Neutrophil (primary cell): Measurements from ENCODE around the gene SLC34A3.

Experiments
- H3K27ac ChIP-seq: fragments of 200-600 bp; sonication (generic); 2 replicates; pipeline ENCODE4 v1.5.1; 2016; ENCODE audit warnings: mild to moderate bottlenecking, moderate library complexity
- H3K27me3 ChIP-seq: fragments of 200-600 bp; sonication (generic); 2 replicates; pipeline ENCODE4 v1.6.0; 2016; ENCODE audit warnings: mild to moderate bottlenecking
- H3K36me3 ChIP-seq: fragments of 200-600 bp; sonication (generic); 2 replicates; pipeline ENCODE4 v1.5.1; 2017
- H3K4me1 ChIP-seq, 2 experiments: fragments of 200-600 bp in 1 of 2; sonication (generic) in 1 of 2; 1 replicate in 1 of 2; 2 replicates in 1 of 2; pipeline versions ENCODE4 v1.5.1 to v1.6.1; 2013 to 2016; ENCODE audit warnings: low read depth in 1 of 2, low read length in 1 of 2, mild to moderate bottlenecking in 1 of 2, moderate library complexity in 1 of 2; ENCODE audit not compliant: control insufficient read depth in 1 of 2, insufficient read depth in 1 of 2
- H3K4me3 ChIP-seq, 2 experiments: fragments of 200-600 bp in 1 of 2; sonication (generic) in 1 of 2; 1 replicate in 1 of 2; 2 replicates in 1 of 2; pipeline ENCODE4 v1.5.1; 2013 to 2016; ENCODE audit warnings: low read depth in 1 of 2, low read length in 1 of 2, mild to moderate bottlenecking in 1 of 2, moderate library complexity in 1 of 2
- H3K9me3 ChIP-seq: fragments of 200-600 bp; sonication (generic); 2 replicates; pipeline ENCODE4 v1.5.1; 2016
- TF ChIP-seq, protein P1 (sequence below): fragments of 200-600 bp; sonication (generic); IDR thresholded peaks from 2 replicates; pipeline ENCODE4 v1.5.1; 2016; ENCODE audit warnings: antibody characterized with exemption

SLC34A3 gene

DNA sequence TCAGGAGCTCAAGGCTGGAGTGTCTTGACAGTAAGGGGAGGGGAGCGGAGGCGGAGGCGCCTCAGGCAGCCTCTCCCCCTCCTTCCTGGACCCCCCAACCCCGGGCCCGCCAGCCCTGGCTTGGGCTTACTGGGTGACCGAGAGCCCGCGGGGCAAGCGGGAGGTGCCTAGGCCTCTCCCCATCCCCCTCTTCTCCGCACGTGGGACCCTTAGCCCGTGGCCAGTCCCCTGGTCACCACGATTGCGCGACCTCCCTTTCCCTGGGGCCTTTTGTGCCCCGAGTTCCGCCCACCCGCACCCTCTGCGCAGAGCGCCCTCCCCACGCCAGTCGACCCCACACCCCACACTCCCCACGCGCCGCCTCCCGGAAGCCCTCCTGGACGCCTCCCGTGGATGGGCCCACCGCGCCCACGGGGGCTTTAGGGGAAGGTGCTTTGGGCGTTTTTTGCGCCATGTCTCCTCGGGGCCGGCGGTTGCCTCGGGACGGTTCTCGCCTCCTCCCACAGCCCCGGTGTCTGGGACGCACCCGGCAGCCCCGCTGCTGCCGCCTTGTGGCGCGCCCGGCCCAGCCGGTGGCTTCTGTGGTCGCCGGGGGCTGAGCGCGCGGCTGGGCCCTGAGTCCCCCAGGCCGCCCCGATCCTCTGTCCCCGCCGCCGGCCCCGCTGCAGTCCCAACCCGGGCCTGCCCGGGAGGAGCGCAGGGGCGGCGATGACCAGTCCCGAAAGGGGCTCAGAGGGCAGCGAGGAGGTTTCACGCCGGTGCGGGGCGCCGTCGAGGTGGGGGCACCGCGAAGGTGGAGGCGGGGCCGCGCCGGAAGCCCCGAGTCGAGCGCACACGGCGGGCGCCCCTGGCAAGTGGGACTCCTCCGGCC, 50.0 kb downstream of the SLC34A3 start:
- Histone ChIP-seq H3K27me3 (no peaks in the 10 kb centered on the region), H3K4me3 (no peak overlapping the region), H3K36me3 (peaks cover 56% of the 10 kb centered on the region), H3K4me1 (peaks cover 15 to 22% of the 10 kb centered on the region in 2 experiments), H3K27ac (no peak overlapping the region), H3K9me3 (no peaks in the 10 kb centered on the region)
- TF ChIP-seq, protein P1, sequence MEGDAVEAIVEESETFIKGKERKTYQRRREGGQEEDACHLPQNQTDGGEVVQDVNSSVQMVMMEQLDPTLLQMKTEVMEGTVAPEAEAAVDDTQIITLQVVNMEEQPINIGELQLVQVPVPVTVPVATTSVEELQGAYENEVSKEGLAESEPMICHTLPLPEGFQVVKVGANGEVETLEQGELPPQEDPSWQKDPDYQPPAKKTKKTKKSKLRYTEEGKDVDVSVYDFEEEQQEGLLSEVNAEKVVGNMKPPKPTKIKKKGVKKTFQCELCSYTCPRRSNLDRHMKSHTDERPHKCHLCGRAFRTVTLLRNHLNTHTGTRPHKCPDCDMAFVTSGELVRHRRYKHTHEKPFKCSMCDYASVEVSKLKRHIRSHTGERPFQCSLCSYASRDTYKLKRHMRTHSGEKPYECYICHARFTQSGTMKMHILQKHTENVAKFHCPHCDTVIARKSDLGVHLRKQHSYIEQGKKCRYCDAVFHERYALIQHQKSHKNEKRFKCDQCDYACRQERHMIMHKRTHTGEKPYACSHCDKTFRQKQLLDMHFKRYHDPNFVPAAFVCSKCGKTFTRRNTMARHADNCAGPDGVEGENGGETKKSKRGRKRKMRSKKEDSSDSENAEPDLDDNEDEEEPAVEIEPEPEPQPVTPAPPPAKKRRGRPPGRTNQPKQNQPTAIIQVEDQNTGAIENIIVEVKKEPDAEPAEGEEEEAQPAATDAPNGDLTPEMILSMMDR: no peak

DNA sequence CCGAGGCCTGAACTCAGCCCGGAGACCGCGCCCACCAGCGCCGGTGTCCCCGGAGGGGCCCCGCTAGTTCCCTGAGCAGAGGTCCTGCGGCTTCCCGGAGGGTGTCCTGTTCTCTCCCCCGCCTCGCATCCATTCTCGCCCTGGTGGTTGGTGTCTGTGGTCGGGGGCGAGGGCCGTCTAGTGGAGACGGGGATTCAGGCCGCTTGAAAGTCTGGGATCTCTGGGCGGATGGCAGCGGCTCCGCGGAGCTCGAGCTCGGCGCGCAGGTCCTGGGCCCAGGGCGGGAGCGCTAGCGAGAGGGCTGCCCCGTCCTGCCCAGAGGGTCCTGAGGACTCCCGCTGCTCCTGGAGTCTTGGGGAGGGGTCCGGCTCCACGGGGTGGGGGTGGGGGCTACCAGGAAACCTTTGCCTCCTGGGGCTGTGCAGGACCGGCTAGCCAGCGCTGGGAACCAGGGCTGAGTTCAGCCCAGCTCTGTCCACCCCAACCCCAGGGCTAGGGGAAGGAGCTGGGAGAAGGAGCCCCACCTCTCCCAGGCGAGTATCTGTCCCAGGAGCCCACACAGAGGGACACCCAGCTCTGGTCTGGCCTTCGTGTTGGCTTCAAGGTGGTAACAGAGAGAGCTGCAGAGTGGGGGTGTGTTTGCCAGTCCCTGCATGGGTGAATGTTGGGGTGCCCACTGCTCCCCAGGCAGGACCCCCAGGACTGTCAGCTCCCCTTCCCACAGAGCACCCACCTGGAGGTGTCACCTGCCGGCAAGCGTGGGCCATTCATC, 50.8 kb downstream of the SLC34A3 start:
- Histone ChIP-seq H3K9me3 (no peaks in the 10 kb centered on the region), H3K4me3 (no peak overlapping the region), H3K27ac (no peak overlapping the region), H3K27me3 (no peaks in the 10 kb centered on the region), H3K4me1 (peaks cover 15 to 22% of the 10 kb centered on the region in 2 experiments), H3K36me3 (peaks cover 56% of the 10 kb centered on the region)
- TF ChIP-seq, protein P1: no peak
